T-helper 1 cell treated with Interleukin-12 subunit alpha and Interleukin-12 subunit beta and Interleukin-4 antibody, amounts not matched to agents 30 ng/mL and 1 ng/mL, for 36 hours (primary cell): ENCODE results near the gene CD46. TPM values are rescaled to one million over a fixed set of nuclear protein-coding genes. Genes with fewer than 3 reads are reported as not detected.
"Not testable (repeated sequence)": the region's sequence is repeated elsewhere in the genome, so short reads cannot be mapped to it uniquely, and the experiment has no call there.

Experiments
- intact Hi-C: fragments of 100-400 bp; cut with micrococcal nuclease; formaldehyde crosslinking; loops from one replicate; pipeline ENCODE4 v1.15.1; 2024
- total RNA-seq: library from RNA; stranded (reverse); gene quantifications from 2 replicates; pipeline ENCODE4 v1.2.3, GENCODE V29; 2022

CD46 gene
- 114 and 118 TPM in 2 replicates for total RNA-seq

GRCh38 chr1:207751790-207752455, at the start of gene CD46:
TSS of gene CD46 (plus strand) at chr1:207752054. CDS start at chr1:207752213, 159 bp downstream.
- intact Hi-C loops = loop anchor here (1.0 to 5.0 kb wide), 8 partner anchors 45 to 700 kb away; partner anchors contain the start of genes PFKFB2 and YOD1

- intact Hi-C loops = no loop called here
Observed at GRCh38 chr1:207702317-207702716, 49.5 kb upstream of the CD46 start.

DNA sequence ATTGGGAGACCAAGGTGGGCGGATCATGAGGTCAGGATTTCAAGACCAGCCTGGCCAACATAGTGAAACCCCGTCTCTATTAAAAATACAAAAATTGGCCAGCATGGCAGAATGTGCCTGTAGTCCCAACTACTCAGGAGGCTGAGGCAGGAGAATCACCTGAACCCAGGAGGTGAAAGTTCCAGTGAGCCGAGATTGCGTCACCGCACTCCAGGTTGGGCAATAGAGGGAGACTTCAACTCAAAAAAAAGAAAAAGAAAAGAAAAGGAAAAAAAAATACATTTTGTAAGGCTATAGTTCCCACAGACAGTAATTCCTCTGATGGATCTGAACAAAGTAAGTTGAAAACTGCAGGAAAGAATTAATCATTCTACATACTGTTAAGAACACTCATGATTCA, 48.1 kb upstream of the CD46 start:
- intact Hi-C loops = no loop called here

DNA sequence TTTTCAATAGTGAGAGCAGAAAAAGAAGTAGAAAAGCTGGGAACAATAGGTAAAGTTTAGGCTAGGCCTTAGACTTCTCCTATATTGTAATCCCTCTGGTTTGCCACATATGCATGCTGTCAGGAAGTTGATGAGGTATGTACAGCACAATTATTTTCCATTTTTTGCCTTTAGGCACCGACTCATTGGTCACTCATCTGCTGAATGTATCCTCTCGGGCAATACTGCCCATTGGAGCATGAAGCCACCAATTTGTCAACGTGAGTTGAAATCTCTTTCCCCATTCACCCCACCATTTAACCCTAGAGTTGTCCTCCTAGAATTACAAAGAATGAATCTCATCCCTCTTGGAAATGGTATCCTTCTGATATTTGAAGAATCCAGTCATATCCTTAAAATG, 43.9 kb upstream of the CD46 start:
- intact Hi-C loops = not testable (repeated sequence)

- intact Hi-C loops = no loop called here
Observed at GRCh38 chr1:207711285-207711684, 40.6 kb upstream of the CD46 start.

DNA sequence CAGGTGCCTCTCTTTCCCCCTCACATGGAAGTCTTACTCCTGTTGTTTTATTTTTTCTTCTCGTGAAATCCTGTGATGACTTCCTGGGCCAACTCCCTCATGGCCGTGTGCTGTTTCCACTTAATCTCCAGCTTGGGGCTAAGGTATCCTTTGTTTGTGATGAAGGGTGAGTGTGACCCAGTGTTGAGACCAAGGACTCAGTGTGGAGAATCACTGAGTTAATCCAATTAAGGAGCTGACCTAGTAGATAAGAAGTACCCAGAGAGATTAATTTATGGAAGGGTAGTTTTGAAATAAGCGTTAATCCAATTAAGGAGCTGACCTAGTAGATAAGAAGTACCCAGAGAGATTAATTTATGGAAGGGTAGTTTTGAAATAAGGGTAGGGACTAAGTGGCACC, 39.2 kb upstream of the CD46 start:
- intact Hi-C loops = loop anchor here (1.0 to 2.0 kb wide), 2 partner anchors 85 to 250 kb away; no protein-coding TSS in a partner anchor

- intact Hi-C loops = loop anchor here (1.0 to 2.0 kb wide), 2 partner anchors 84 to 249 kb away; no protein-coding TSS in a partner anchor
Observed at GRCh38 chr1:207713529-207713928, 38.3 kb upstream of the CD46 start.

GRCh38 chr1:207719234-207719633, 32.6 kb upstream of the CD46 start:
- intact Hi-C loops = no loop called here

DNA sequence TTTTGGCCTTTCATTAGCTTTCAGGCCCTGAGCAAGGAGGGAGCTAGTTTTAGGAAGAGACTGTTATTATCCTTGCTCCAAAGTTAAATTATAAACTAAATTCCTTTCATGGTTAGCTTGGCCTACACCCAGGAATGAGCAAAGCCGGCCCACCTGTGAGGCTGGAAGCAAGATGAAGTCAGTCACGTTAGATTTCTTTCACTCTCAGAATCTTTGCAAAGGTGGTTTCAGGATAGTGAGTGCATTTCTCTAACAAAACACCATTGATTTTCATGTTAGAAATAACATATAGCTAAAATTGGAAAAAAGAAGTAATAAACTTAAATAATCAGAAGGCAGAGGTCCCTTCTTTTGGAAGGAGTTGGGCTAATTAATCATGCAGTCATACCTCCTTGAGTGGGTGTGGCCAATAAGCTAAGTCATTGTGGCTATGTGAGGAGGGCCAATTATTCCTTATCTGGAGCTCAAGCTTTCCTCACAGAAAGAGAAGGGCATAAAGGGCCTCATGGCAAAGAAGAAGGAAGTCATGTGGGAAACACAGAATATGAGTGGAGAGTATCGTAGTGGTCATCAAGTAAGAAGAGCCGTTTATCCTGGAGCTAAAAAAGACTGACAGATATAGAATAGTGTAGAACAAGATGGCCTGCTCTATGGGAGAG, 23.5 kb upstream of the CD46 start:
- intact Hi-C loops = not testable (repeated sequence)

DNA sequence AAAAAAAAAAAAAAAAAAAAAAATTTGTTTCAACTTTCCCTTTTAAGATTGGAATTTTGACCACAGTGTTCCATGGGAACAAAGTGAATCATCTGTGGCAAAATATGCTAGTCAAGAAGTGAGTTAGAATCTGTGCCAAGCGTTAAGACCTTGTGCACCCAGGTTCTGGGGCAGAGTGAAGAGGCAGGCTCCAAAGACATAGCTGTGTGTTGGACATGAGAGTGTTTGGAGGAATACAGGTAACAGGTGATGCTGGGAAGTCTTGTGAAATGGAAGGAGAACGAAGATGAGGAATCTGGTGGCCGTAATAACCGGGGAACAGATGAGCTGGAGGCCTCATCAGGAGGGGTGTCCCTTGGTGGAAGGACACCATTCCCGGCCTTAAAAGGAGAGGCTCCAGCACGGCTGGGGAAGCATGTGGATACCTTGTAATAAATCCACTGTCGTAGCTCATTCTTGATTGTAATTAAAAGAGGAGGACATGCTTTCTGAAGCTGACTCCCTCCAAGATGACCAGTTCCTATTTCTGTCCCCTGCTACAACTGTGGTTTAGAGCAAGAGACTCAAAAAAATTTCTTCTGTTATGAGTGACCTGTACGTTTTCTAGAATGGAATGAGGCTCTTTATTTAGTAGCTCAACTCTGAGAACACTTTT, 14.2 kb upstream of the CD46 start:
- intact Hi-C loops = not testable (repeated sequence)

- intact Hi-C loops = not testable (repeated sequence)
Observed at GRCh38 chr1:207738158-207738659, 13.6 kb upstream of the CD46 start.

- intact Hi-C loops = no loop called here
Observed at GRCh38 chr1:207740207-207740606, 11.6 kb upstream of the CD46 start.

DNA sequence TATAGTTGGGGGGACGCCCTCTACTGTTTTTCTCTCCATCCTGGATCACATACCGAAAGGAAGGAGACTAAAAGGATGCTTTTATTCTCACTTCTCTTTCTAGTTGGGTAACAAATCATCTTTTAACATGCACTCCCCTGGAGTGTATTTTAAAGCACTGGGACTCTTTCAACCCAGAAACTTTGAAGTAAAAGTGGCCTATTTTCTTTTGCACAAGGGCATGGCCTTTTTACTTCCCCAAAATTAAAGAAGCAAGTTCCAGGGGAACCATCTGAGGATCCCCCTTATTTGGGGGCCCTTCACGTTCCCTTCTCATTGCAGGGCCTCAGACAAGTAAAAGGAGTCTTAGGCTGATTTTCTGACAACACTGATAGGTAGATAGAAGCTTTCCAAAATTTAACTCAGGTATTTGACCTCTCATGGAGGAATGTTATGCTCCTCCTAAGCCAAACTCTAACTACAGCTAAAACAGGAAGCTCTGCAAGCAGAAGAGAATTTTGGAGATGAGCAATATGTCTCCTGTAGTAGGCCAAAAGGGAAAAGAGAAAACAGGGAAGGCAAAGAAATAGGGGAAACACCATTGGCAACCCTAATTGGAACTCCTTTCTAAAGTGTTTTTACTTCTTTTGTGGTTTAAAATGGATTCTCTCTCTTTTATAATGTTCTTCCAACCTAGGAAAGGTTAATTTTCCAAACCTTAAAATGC, 8.9 kb upstream of the CD46 start:
- intact Hi-C loops = no loop called here

GRCh38 chr1:207744000-207744534, 7.8 kb upstream of the CD46 start:
- intact Hi-C loops = no loop called here

DNA sequence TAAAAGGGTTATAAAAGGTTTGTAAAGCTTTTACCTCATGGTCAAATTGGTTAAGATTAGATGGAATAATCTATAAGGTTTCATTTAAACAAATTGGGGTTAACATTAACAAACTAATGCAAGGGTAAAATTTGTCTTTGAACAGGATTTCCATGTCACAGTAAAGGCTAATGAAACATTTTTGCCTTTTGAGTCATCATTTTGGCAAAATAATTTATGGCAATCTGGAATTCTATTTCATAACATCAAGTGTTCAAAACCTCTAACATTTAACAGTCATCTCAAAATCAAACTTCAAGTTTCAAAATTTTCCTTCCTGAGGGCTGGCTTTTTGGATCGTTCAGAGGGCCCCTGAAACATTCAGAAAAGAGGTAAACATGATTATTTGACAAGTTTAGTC, 6.6 kb upstream of the CD46 start:
- intact Hi-C loops = no loop called here

DNA sequence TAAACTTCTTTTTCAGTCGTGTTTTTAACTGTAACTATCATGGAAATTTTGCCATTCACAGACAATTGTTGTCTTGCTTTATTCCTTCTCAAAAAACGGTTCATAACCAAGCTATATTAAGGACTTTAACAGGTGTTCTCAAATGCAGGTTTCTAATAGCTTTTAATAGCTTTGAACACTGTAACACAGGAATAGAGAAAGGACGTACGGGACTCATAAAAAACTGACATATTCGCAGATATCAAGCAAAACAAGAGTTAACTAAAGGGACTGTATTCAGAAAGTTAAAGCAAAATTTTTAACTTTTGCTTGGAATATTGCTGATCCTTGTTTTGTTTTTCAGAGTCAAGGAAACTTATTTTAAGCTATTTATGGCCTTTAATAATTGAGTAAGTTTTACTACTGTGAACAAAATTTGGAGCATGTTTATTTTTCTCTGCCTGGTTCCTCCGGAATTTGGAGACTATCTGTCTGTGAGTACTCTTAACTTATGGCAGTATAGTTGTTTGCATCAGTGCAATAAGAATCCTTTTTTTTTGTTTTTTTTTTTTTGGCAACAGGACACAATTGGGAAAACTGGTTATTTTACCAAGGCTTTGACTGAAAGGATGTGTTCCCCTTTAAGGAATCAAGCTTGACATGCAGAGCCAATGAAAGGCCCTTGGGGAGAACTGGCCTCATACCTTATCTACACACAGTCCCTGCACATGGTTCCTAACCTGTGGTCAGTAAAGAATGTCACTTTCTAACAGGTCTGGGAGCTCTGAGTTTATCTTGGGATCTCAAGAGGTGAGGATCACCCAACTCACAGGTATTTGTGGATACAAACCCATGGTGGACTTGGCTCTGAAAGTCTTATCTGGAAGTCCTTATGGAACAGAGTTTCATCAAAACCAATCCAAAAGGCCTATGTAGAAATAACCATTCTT, 5.8 kb upstream of the CD46 start:
- intact Hi-C loops = no loop called here

DNA sequence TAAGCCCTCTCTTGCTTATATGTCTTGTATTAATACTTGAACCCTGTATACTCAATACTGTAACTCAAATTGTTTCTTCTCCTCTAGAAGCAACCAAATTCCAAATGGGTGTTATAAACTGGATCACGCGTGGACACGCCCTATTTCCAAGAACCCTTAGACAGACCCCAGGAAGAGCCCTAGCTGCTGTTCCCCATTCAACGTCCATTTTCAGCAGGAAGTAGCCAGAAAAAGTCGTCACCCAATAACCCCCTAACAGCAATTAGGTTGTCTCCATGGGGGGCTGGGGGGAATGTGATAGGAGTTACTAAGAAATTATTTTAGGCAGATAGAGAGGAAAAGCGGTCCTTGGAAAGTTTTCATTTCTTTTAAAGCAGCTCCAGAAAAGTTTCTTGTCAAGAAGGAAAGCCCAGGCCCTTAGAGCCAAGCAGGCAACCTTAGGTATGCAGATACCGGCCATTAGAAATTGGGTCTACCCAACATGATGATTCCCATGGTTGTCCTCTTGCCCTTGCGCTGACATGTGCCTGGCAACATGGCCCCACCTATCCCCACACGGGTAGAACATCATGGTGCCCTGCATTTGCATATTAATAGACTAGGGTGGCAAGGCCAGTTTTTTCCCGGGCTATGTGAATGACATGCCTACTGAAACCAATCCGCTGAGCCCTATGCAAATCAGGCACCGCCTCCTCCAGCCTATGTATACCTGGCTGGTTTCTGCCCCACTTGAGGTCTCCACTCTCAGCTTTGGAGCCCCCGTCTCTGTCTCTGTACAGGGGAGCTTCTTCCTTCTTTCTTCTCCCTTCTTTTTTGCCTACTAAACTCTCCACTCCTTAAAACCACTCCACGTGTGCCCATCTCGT, 4.0 kb upstream of the CD46 start:
- intact Hi-C loops = no loop called here

- intact Hi-C loops = no loop called here
Observed at GRCh38 chr1:207748737-207749528, 2.9 kb upstream of the CD46 start.
